ENCODE data around the gene DCANP1. TPM values are rescaled to one million over a fixed set of nuclear protein-coding genes. Genes with fewer than 3 reads are reported as not detected.

Gene DCANP1
- total and polyA plus RNA-seq, 9 of the 15 experiments (the other 6 are each of a cell fraction or from before 2014, with no cell fraction given) = not detected

GRCh38 chr5:135456238-135457099, 9.3 kb upstream of the DCANP1 start (continued):
- TF ChIP-seq STAT6 (CRISPR knock-in tag; IDR thresholded peaks at IDR 0.05) = no peak; the same call in 1 of the 2 replicates
- peak; percentile 87 to 97 for TF ChIP-seq KDM1A (IDR thresholded peaks at IDR 0.05)
- no peak for TF ChIP-seq ZNF561 (CRISPR knock-in tag; conservative IDR thresholded peaks at IDR 0.05)
- no peak for TF ChIP-seq ATF1 (CRISPR knock-in tag; IDR thresholded peaks at IDR 0.05)
- TF ChIP-seq ATF1 (tag; IDR thresholded peaks at IDR 0.05) = peak; percentile 62; the same call in 1 of the 2 replicates
- TF ChIP-seq GATAD2B (IDR thresholded peaks at IDR 0.05; ENCODE audit: borderline replicate concordance) = peak; percentile 55; the same call in 1 of the 2 replicates
- TF ChIP-seq ZFP1 (CRISPR knock-in tag; IDR thresholded peaks at IDR 0.05) = no peak
- TF ChIP-seq EP300 (IDR thresholded peaks at IDR 0.05; ENCODE audit: low read length) = peak; percentile 79; the same call in 1 of the 2 replicates
- peak; percentile 86 for TF ChIP-seq SMARCC2 (IDR thresholded peaks at IDR 0.05; ENCODE audit: low read depth)
- TF ChIP-seq, protein P1, sequence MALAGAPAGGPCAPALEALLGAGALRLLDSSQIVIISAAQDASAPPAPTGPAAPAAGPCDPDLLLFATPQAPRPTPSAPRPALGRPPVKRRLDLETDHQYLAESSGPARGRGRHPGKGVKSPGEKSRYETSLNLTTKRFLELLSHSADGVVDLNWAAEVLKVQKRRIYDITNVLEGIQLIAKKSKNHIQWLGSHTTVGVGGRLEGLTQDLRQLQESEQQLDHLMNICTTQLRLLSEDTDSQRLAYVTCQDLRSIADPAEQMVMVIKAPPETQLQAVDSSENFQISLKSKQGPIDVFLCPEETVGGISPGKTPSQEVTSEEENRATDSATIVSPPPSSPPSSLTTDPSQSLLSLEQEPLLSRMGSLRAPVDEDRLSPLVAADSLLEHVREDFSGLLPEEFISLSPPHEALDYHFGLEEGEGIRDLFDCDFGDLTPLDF (CRISPR knock-in tag; IDR thresholded peaks at IDR 0.05) = 0 out of 2 replicates have a peak, but pooled peaks have one; percentile 4
- TF ChIP-seq SMARCA4 (IDR thresholded peaks at IDR 0.05) = peak; percentile 90
- TF ChIP-seq TEAD1 (CRISPR knock-in tag; IDR thresholded peaks at IDR 0.05) = peak in 1 of 2 experiments; percentile 72; a peak in 2 of 4 replicates
- peak; percentile 52 to 62 for TF ChIP-seq TRIM24 (IDR thresholded peaks at IDR 0.05)
- no peak for TF ChIP-seq ZNF668 (CRISPR knock-in tag; IDR thresholded peaks at IDR 0.05)
- peak; percentile 54 for TF ChIP-seq FOS (IDR thresholded peaks at IDR 0.05; ENCODE audit: extremely low read depth, insufficient read length)
- TF ChIP-seq FOSL1 (tag; conservative IDR thresholded peaks at IDR 0.05) = peak; percentile 95
- TF ChIP-seq NRF1 (conservative IDR thresholded peaks at IDR 0.05 in 1 of 2, IDR thresholded peaks at IDR 0.05 in 1 of 2) = peak in 1 of 2 experiments; percentile 51; a peak in 2 of 4 replicates
- no peak for TF ChIP-seq HSF4 (CRISPR knock-in tag; IDR thresholded peaks at IDR 0.05; ENCODE audit: borderline replicate concordance)
- peak; percentile 66; the same call in 1 of the 2 replicates for TF ChIP-seq POLR2AphosphoS5 (IDR thresholded peaks at IDR 0.05; ENCODE audit: control insufficient read depth, insufficient read depth, low read depth, low read length)
- peak; percentile 83; the same call in 1 of the 2 replicates for TF ChIP-seq ZNF224 (CRISPR knock-in tag; IDR thresholded peaks at IDR 0.05)
- TF ChIP-seq NR4A1 (CRISPR knock-in tag; IDR thresholded peaks at IDR 0.05) = no peak
- TF ChIP-seq NR4A1 (tag; IDR thresholded peaks at IDR 0.05) = no peak
- peak; percentile 14 to 83; a peak in 2 of 4 replicates for TF ChIP-seq RCOR1 (IDR thresholded peaks at IDR 0.05; ENCODE audit: borderline replicate concordance in 1 of 2, low read depth in 2 of 2, low read length in 2 of 2)
- TF ChIP-seq ZC3H4 (CRISPR knock-in tag; IDR thresholded peaks at IDR 0.05; ENCODE audit: borderline replicate concordance) = no peak
